Endothelial cell of umbilical vein (primary cell): ENCODE data around the gene DENND5B. TPM values are rescaled to one million over a fixed set of nuclear protein-coding genes. Genes with fewer than 3 reads are reported as not detected.

ENCODE experiments used
- BruUV-seq: library from RNA; stranded (reverse); fragments of 400-500 nt; replicated peaks from 2 replicates; lab custom pipeline; 2021; lab: Mats Ljungman, UMichigan
- CTCF ChIA-PET: fragments of 300-600, 350-600 bp; sonication (Branson Sonifier 250); formaldehyde crosslinking; loops from one replicate; lab custom pipeline; 2021; ENCODE audit warnings: antibody characterized with exemption, inconsistent platforms; lab: Charles Lee
- POLR2A ChIA-PET: fragments of 300-600, 350-600 bp; sonication (Branson Sonifier 250); formaldehyde crosslinking; loops from one replicate; lab custom pipeline; 2021; ENCODE audit warnings: antibody characterized with exemption, inconsistent platforms; lab: Charles Lee
- DNase-seq: peaks from one replicate; pipeline ENCODE4 v3.0.0-alpha.2; 2011; ENCODE audit warnings: low read depth, low spot score
- FAIRE-seq: peaks from 2 replicates; lab custom pipeline; 2011; peaks lifted over from hg19 to GRCh38; lab: Jason Lieb, UNC
- H2AFZ ChIP-seq: 2 replicates; pipeline ENCODE4 v1.6.0; 2012; ENCODE audit warnings: low read depth, low read length, control low read depth, inconsistent platforms
- H3K27ac ChIP-seq: 2 replicates; pipeline ENCODE4 v1.5.1; 2011; ENCODE audit warnings: low read depth, mild to moderate bottlenecking, control low read depth, low read length, moderate library complexity; ENCODE audit not compliant: insufficient read depth
- H3K27me3 ChIP-seq, 2 experiments: 2 replicates each; pipeline versions ENCODE4 v1.6.0 to v1.6.1; 2011; ENCODE audit warnings: low read length in 2 of 2, mixed read lengths in 1 of 2; ENCODE audit not compliant: control insufficient read depth in 2 of 2, insufficient read depth in 2 of 2
- H3K36me3 ChIP-seq, 2 experiments: 2 replicates in 1 of 2; 3 replicates in 1 of 2; pipeline ENCODE4 v1.5.1; 2011; ENCODE audit warnings: low read length in 2 of 2, mild to moderate bottlenecking in 1 of 2, moderate library complexity in 1 of 2; ENCODE audit not compliant: control insufficient read depth in 2 of 2, insufficient read depth in 2 of 2; ENCODE audit errors: extremely low read depth in 1 of 2
- H3K4me1 ChIP-seq: 3 replicates; pipeline ENCODE4 v1.5.1; 2011; ENCODE audit warnings: mild to moderate bottlenecking, low read length; ENCODE audit not compliant: control insufficient read depth, insufficient read depth; ENCODE audit errors: extremely low read depth
- H3K4me2 ChIP-seq: 2 replicates; pipeline ENCODE4 v1.6.1; 2011; ENCODE audit warnings: low read length, control low read depth, mixed read lengths; ENCODE audit not compliant: insufficient read depth
- H3K4me3 ChIP-seq, 3 experiments: fragments of 200-600 bp in 1 of 3; sonication (generic), shearing (Covaris generic) in 1 of 3; replicated peaks in 1 of 3; 2 replicates each; pipeline ENCODE4 v1.5.1; 2011 to 2016; ENCODE audit warnings: control low read depth in 3 of 3, low read length in 3 of 3, mild to moderate bottlenecking in 2 of 3, inconsistent platforms in 1 of 3, low read depth in 1 of 3, moderate library complexity in 1 of 3; ENCODE audit not compliant: insufficient read depth in 1 of 3
- H3K79me2 ChIP-seq: 2 replicates; pipeline ENCODE4 v1.6.0; 2012; ENCODE audit warnings: low read length, inconsistent platforms; ENCODE audit not compliant: control insufficient read depth, insufficient read depth
- H3K9ac ChIP-seq: replicated peaks from 2 replicates; pipeline ENCODE3; 2011; ENCODE audit warnings: low read length, control low read depth; ENCODE audit not compliant: insufficient read depth; ENCODE audit errors: extremely low read depth
- H3K9me1 ChIP-seq: replicated peaks from 3 replicates; pipeline ENCODE4 v1.6.0; 2011; ENCODE audit warnings: mild to moderate bottlenecking, low read length; ENCODE audit not compliant: control insufficient read depth, insufficient read depth; ENCODE audit errors: extremely low read depth
- H3K9me3 ChIP-seq: replicated peaks from 2 replicates; pipeline ENCODE4 v1.5.1; 2012; ENCODE audit warnings: low read length, inconsistent platforms; ENCODE audit not compliant: control insufficient read depth, insufficient read depth
- H4K20me1 ChIP-seq: replicated peaks from 2 replicates; pipeline ENCODE3; 2011; ENCODE audit warnings: mild to moderate bottlenecking, low read length; ENCODE audit not compliant: control insufficient read depth, insufficient read depth; ENCODE audit errors: extremely low read depth
- CTCF ChIP-seq, 2 donors: IDR thresholded peaks; 1 replicate in 1 of 2; 2 replicates in 1 of 2; pipeline ENCODE4 v1.5.1; 2011; ENCODE audit warnings: low read length in 2 of 2, mild to moderate bottlenecking in 2 of 2, moderate library complexity in 2 of 2, control low read depth in 1 of 2, inconsistent platforms in 1 of 2, low read depth in 1 of 2; ENCODE audit not compliant: insufficient read depth in 1 of 2; ENCODE audit errors: extremely low read depth in 1 of 2
- EZH2 ChIP-seq: IDR thresholded peaks from 2 replicates; pipeline ENCODE4 v1.6.1; 2012; ENCODE audit warnings: borderline replicate concordance, low read depth, mild to moderate bottlenecking, moderate library complexity, low read length, inconsistent platforms; ENCODE audit not compliant: severe bottlenecking
- FOS ChIP-seq: IDR thresholded peaks from 2 replicates; pipeline ENCODE4 v1.6.1; 2011; ENCODE audit warnings: mild to moderate bottlenecking, low read length, moderate library complexity, borderline replicate concordance; ENCODE audit not compliant: insufficient read depth
- GATA2 ChIP-seq: IDR thresholded peaks from 2 replicates; pipeline ENCODE4 v1.7.0; 2011; ENCODE audit warnings: low read depth, mild to moderate bottlenecking, moderate library complexity, mixed read lengths, low read length; ENCODE audit not compliant: insufficient read length, insufficient read depth
- JUN ChIP-seq: IDR thresholded peaks from 2 replicates; pipeline ENCODE4 v1.6.1; 2011; ENCODE audit warnings: borderline replicate concordance, low read depth; ENCODE audit not compliant: insufficient read length, insufficient read depth
- MAX ChIP-seq: IDR thresholded peaks from 2 replicates; pipeline ENCODE4 v1.6.1; 2011; ENCODE audit not compliant: insufficient read depth, insufficient read length
- MYC ChIP-seq: IDR thresholded peaks from one replicate; pipeline ENCODE4 v1.6.1; 2011; ENCODE audit warnings: mild to moderate bottlenecking, low read depth, low read length
- POLR2A ChIP-seq: IDR thresholded peaks from 2 replicates; pipeline ENCODE4 v1.6.1; 2012; ENCODE audit warnings: low read depth, mild to moderate bottlenecking, control low read depth, low read length
- POLR2AphosphoS5 ChIP-seq: IDR thresholded peaks from 2 replicates; pipeline ENCODE4 v1.6.1; 2012; ENCODE audit warnings: low read depth, mild to moderate bottlenecking, control low read depth, low read length, moderate library complexity; ENCODE audit not compliant: insufficient read depth
- dilution Hi-C: fragments of 300-500 bp; cut with MboI; formaldehyde crosslinking; loops from one replicate; pipeline ENCODE4 v1.15.0; 2019; ENCODE audit warnings: low sequenced_read_pairs; ENCODE audit not compliant: extremely low pct_ligation_motif_present
- intact Hi-C: fragments of 100-400 bp; cut with micrococcal nuclease; formaldehyde crosslinking; loops from one replicate; pipeline ENCODE4 v1.10.0; 2022
- polyA plus RNA-seq, 4 experiments: library from polyadenylated mRNA; depleted of rRNA in 3 of 4; stranded (reverse) in 3 of 4; unstranded in 1 of 4; fragments of >200 nt; gene quantifications; 2 replicates each; pipeline versions ENCODE4 v1.2.1 to v1.2.3, GENCODE V29; 2011 to 2012; ENCODE audit warnings: missing spikeins in 1 of 4
- small RNA-seq: library from RNA; depleted of rRNA; stranded (forward); fragments of <200 nt; gene quantifications from one replicate; pipeline ENCODE3, GENCODE V24; 2012; ENCODE audit warnings: low replicate concordance, low read depth; ENCODE audit not compliant: insufficient read depth, insufficient read length
- total RNA-seq: library from RNA; stranded (reverse); gene quantifications from 2 replicates; pipeline ENCODE4 v1.2.3, GENCODE V29; 2021

DENND5B gene
- total and polyA plus RNA-seq, 2 donors (not counting 3 experiments of a cell fraction or from before 2014, with no cell fraction given): 10.3 to 18.3 TPM

GRCh38 chr12:31337952-31338351 lies 253.0 kb downstream of the DENND5B start:
- no peak overlapping the region for H3K4me2 ChIP-seq
- no peaks in the 10 kb centered on the region for H3K4me1 ChIP-seq
- dilution Hi-C loops: no loop called here
- POLR2A ChIA-PET: no interaction called here
- no peaks in the 10 kb centered on the region for H3K79me2 ChIP-seq
- no peaks in the 10 kb centered on the region for H4K20me1 ChIP-seq
- no peaks in the 10 kb centered on the region for H3K9me1 ChIP-seq
- peaks cover 0 to 2% of the 10 kb centered on the region in 2 experiments for H3K27me3 ChIP-seq
- CTCF ChIA-PET: interaction anchor here (2.3 kb wide), 1 partner anchor 66 kb away, joined by 6 read pairs; no protein-coding TSS in a partner anchor
- no peak for FAIRE-seq
- no peaks in the 10 kb centered on the region for H3K36me3 ChIP-seq
- intact Hi-C loops: no loop called here
- H2AFZ ChIP-seq: no peak overlapping the region
- TF ChIP-seq CTCF (IDR thresholded peaks at IDR 0.05; ENCODE audit: extremely low read depth in 1 of 2, insufficient read depth in 1 of 2, low read depth in 1 of 2, low read length in 2 of 2) (no peak), EZH2 (no peak), MYC (no peak), GATA2 (no peak), MAX (no peak), POLR2AphosphoS5 (no peak), POLR2A (no peak), JUN (no peak), FOS (no peak)
- H3K27ac ChIP-seq: no peak overlapping the region
- no TSS peak for BruUV-seq
- no peak for DNase-seq
- H3K9me3 ChIP-seq: no peaks in the 10 kb centered on the region
- no peak overlapping the region for H3K9ac ChIP-seq
- no peak overlapping the region for H3K4me3 ChIP-seq

Small RNA genes within 50 kb of the gene (small RNA-seq; reads per million reads assigned to genes)
- gene RF00019 (not detected), gene RF00026 (not detected), gene RNU5F-4P (not detected), gene RNU6-618P (1.8 reads per million), gene RPL31P50 (not detected)

Other genes with a start within 250 kb of the DENND5B start
- 2.4 and 3.1 TPM in 2 replicates for gene ETFBKMT, start 68.6 kb upstream of the DENND5B start, total RNA-seq
- gene ETFBKMT, start 68.6 kb upstream of the DENND5B start, polyA plus RNA-seq: 1.2 and 1.4 TPM in 2 replicates
- gene AMN1, start 137.9 kb upstream of the DENND5B start, total RNA-seq: 8.5 and 11.8 TPM in 2 replicates
- gene AMN1, start 137.9 kb upstream of the DENND5B start, polyA plus RNA-seq: 11.3 and 18.0 TPM in 2 replicates